Measurements from ENCODE around the gene MYO1C. TPM values are rescaled to one million over a fixed set of nuclear protein-coding genes. Genes with fewer than 3 reads are reported as not detected.
A peak's percentile ranks its signal among the peaks of the same experiment; 100 is the strongest.

The MYO1C gene
- total and polyA plus RNA-seq, 4 donors = 20.8 to 42.0 (median 30.8) TPM

DNA sequence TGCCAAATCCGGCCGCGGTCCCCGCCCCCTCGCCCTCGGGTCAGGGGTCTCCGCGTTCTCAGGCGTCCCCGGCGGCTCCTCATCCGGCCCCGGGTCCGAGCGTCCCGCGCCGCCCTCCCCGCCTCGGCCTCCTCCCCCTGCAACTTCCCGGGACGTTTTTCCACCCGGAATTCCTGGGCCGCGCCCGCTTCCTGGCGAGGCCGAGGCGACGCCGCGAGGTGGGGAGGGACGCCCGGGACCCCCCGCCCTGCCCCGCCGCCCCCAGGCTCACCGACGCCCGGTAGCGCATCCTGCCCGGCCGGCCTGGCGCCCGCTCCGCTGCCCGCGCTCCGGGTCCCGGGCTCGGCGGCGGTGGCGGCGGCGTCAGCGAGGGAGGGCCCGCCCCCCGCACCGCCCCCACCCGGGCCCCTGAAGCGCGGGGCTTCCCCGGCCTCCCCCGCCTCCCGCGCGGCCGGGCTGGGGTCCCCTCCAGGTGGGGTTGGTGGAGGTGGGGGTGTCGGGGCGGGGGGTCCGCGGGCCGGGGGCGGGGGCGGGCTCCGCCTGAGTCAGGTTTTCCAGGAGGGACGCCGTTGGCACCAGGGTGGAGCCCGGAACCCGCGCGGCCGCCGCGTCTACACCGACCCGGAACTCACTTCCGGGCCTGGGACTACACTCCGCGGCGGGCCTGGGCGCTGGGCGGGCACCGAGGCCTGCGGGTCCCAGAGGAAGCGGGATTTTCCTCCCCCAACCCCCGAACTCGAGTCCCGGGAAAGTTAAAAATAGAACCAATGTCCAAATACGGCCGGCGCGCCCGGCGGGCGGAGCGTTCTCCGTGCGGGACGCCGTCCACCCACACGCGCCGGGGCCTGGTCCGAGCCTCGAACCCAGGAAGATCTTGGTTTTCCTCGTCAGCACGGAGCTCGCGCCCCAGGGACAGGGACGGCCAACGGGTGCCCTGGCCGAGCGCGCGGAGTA, 6.8 kb downstream of the MYO1C start:
- H3K27me3 ChIP-seq (ENCODE audit: control insufficient read depth, insufficient read depth, low read length) = peaks cover 3% of the 10 kb centered on the region
- DNase-seq (ENCODE audit: low read depth in 4 of 6, low spot score in 6 of 6) = peak in 1 of 6 donors; percentile 55
- H3K27ac ChIP-seq (ENCODE audit: low read depth, low read length) = peak overlapping the region; percentile 76
- peak overlapping the region; percentile 40 for H3K4me3 ChIP-seq (ENCODE audit: low read depth, low read length)
- no peaks in the 10 kb centered on the region for H3K9me3 ChIP-seq (ENCODE audit: control insufficient read depth, insufficient read depth, low read length)
- whole genome bisulfite sequencing (ENCODE audit: insufficient coverage) = 1% methylated on average over 97 of the region's 127 CpGs
- peaks cover 50% of the 10 kb centered on the region for H3K4me1 ChIP-seq (ENCODE audit: control insufficient read depth, insufficient read depth, low read length)
- peaks cover 29% of the 10 kb centered on the region for H3K36me3 ChIP-seq (ENCODE audit: control insufficient read depth, insufficient read depth, low read length)

DNA sequence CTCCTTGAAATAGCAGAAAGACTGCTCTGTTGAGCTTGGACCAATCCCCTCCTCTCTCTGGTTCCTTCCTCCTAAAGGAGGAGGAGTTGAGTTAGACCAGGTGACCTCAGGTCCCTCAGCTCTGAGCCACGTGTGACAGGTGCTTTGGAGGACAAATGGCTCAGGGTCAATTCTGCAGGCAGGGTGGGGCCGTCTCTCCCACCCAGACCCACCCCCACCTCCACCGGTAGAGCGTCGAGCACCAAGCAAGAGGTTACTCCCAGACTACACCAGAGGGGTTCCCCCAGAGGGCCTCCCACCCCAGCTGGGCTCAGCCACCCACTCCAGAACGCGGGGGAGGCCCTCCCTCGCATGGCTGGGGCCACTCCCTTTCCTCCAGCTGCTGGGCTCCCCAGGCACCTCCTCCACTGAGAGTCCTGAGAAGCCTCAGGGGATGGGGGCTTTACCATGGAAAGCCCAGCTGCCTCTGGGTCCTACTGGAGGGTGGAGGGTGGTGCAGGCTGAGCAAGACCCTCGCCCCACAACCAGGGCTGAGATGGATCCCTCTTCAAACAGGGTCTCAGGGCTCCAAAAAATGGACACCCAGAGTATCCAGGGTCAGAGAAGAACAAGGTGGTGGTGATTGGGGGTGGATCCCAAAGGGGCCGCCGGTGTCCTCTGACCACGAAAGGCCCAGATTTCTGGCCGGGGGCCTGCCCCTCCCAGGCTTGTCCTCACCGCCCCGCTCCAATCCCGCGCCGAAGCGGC, 7.6 kb downstream of the MYO1C start:
- no peaks in the 10 kb centered on the region for H3K9me3 ChIP-seq (ENCODE audit: control insufficient read depth, insufficient read depth, low read length)
- peaks cover 43% of the 10 kb centered on the region for H3K4me1 ChIP-seq (ENCODE audit: control insufficient read depth, insufficient read depth, low read length)
- H3K36me3 ChIP-seq (ENCODE audit: control insufficient read depth, insufficient read depth, low read length) = peaks cover 34% of the 10 kb centered on the region
- H3K4me3 ChIP-seq (ENCODE audit: low read depth, low read length) = peak overlapping the region; percentile 36
- peak in 1 of 6 donors; percentile 44 for DNase-seq (ENCODE audit: low read depth in 4 of 6, low spot score in 6 of 6)
- peak overlapping the region; percentile 76 for H3K27ac ChIP-seq (ENCODE audit: low read depth, low read length)
- 8% methylated on average over 14 of the region's 19 CpGs for WGBS (ENCODE audit: insufficient coverage)
- H3K27me3 ChIP-seq (ENCODE audit: control insufficient read depth, insufficient read depth, low read length) = peaks cover 3% of the 10 kb centered on the region

DNA sequence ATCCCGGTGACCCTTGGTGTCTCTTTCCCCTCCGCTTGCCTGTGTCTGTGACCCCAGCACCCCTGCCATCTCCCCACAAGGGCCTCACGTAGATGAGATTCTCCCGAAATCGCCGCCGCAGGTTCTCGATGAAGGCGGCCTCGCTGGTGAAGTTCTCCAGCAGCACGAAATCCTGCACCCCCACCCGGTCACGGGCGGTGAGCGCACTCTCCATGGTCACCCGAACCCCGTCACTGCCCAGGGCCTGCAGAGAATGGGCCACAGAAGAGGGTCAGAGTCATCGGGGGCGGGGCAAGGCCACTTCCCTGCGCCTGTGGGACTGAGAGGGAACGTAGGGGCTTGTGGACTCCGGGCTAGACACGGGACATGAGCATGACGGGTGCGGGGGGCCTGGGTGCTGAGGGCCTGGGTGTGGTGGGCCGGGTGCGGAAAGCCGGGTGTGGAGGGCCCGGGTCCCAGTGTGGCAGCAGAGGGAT, 8.4 kb downstream of the MYO1C start:
- Histone ChIP-seq H3K4me1 (ENCODE audit: control insufficient read depth, insufficient read depth, low read length) (peaks cover 39% of the 10 kb centered on the region), H3K27me3 (ENCODE audit: control insufficient read depth, insufficient read depth, low read length) (peaks cover 3% of the 10 kb centered on the region), H3K27ac (ENCODE audit: low read depth, low read length) (no peak overlapping the region), H3K36me3 (ENCODE audit: control insufficient read depth, insufficient read depth, low read length) (peaks cover 40% of the 10 kb centered on the region), H3K4me3 (ENCODE audit: low read depth, low read length) (no peak overlapping the region), H3K9me3 (ENCODE audit: control insufficient read depth, insufficient read depth, low read length) (no peaks in the 10 kb centered on the region)
- no peak for DNase-seq (ENCODE audit: low read depth in 4 of 6, low spot score in 6 of 6)
- 95% methylated on average over 27 of the region's 29 CpGs for WGBS (ENCODE audit: insufficient coverage)

DNA sequence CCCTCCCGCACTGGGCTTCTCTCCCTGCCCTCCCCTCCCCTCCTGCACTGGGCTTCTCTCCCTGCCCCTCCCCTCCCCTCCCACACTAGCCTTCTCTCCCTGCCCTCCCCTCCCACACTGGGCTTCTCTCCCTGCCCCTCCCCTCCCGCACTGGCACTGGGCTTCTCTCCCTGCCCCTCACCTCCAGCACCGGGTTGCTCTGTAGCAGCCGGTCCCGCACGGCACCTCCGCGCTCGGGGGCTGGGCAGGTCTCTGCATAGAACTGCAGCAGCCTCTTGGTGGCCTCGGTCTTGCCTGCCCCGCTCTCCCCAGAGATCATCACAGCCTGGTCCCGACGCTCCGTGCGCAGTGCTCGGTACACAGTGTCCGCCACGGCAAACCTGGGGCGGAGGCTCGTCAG, 9.8 kb downstream of the MYO1C start:
- Histone ChIP-seq H3K4me3 (ENCODE audit: low read depth, low read length) (no peak overlapping the region), H3K4me1 (ENCODE audit: control insufficient read depth, insufficient read depth, low read length) (peaks cover 28% of the 10 kb centered on the region), H3K27me3 (ENCODE audit: control insufficient read depth, insufficient read depth, low read length) (peaks cover 3% of the 10 kb centered on the region), H3K36me3 (ENCODE audit: control insufficient read depth, insufficient read depth, low read length) (peaks cover 54% of the 10 kb centered on the region), H3K9me3 (ENCODE audit: control insufficient read depth, insufficient read depth, low read length) (no peaks in the 10 kb centered on the region), H3K27ac (ENCODE audit: low read depth, low read length) (no peak overlapping the region)
- DNase-seq (ENCODE audit: low read depth in 4 of 6, low spot score in 6 of 6) = no peak
- WGBS (ENCODE audit: insufficient coverage) = 74% methylated on average over 11 of the region's 20 CpGs

DNA sequence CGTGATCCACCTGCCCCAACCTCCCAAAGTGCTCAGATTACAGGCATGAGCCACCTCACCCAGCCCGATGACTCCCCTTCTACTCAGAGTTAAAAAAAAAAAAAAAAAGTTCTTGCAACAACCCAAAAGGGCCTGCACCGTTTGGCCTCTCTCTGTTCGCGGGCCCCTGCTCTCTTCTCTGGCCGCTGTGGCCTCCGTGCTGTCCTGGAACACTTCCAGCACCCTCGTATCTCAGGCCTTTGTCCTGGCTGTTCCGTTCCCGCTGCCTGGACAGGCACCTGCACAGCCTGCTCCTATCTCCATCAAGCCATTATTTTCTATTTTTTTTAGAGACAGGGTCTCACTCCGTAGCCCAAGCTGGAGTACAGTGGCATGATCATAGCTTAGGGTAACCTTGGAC, 10.8 kb downstream of the MYO1C start:
- no peak overlapping the region for H3K27ac ChIP-seq (ENCODE audit: low read depth, low read length)
- peaks cover 19% of the 10 kb centered on the region for H3K4me1 ChIP-seq (ENCODE audit: control insufficient read depth, insufficient read depth, low read length)
- peaks cover 3% of the 10 kb centered on the region for H3K27me3 ChIP-seq (ENCODE audit: control insufficient read depth, insufficient read depth, low read length)
- WGBS (ENCODE audit: insufficient coverage) = 62% methylated on average over 11 of the region's 11 CpGs
- peaks cover 63% of the 10 kb centered on the region for H3K36me3 ChIP-seq (ENCODE audit: control insufficient read depth, insufficient read depth, low read length)
- no peak for DNase-seq (ENCODE audit: low read depth in 4 of 6, low spot score in 6 of 6)
- no peak overlapping the region for H3K4me3 ChIP-seq (ENCODE audit: low read depth, low read length)
- H3K9me3 ChIP-seq (ENCODE audit: control insufficient read depth, insufficient read depth, low read length) = no peaks in the 10 kb centered on the region

DNA sequence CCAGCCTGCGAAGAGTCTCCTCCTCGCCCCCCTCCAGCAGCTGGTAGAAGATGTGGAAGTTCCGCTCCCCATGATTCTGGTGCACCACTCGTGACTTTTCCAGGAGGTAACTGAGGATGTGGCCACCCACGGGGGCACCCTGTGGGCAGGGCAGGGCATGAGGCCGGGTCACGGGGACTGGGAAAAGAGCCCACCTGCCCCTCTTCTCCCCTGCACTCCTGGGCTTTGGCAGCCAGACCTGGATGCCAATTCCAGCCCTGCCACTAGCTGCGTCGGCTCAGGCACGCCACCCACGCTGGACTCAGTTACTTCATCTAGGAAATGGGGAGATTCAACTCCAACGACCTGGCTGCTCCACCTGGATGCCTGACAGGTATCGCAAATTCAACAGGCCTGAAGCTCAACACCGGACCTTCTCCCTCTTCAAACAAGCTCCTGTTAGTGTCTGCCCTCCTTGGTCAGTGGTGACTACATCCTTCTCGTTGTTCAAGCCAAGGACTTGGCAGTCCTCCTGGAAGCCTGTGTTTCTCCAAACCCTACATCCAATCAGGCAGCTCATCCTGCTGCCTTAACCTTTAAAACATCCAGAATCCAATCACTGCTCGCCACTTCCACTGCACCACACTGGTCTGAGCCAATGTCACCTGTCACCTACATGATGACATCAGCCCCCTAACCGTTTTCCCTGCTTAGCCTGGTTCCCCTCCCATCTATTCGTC, 11.6 kb downstream of the MYO1C start:
- no peak overlapping the region for H3K4me3 ChIP-seq (ENCODE audit: low read depth, low read length)
- H3K27ac ChIP-seq (ENCODE audit: low read depth, low read length) = no peak overlapping the region
- DNase-seq (ENCODE audit: low read depth in 4 of 6, low spot score in 6 of 6) = no peak
- peaks cover 10% of the 10 kb centered on the region for H3K4me1 ChIP-seq (ENCODE audit: control insufficient read depth, insufficient read depth, low read length)
- WGBS (ENCODE audit: insufficient coverage) = 88% methylated on average over 16 of the region's 18 CpGs
- H3K9me3 ChIP-seq (ENCODE audit: control insufficient read depth, insufficient read depth, low read length) = no peaks in the 10 kb centered on the region
- H3K36me3 ChIP-seq (ENCODE audit: control insufficient read depth, insufficient read depth, low read length) = peaks cover 71% of the 10 kb centered on the region
- no peaks in the 10 kb centered on the region for H3K27me3 ChIP-seq (ENCODE audit: control insufficient read depth, insufficient read depth, low read length)

DNA sequence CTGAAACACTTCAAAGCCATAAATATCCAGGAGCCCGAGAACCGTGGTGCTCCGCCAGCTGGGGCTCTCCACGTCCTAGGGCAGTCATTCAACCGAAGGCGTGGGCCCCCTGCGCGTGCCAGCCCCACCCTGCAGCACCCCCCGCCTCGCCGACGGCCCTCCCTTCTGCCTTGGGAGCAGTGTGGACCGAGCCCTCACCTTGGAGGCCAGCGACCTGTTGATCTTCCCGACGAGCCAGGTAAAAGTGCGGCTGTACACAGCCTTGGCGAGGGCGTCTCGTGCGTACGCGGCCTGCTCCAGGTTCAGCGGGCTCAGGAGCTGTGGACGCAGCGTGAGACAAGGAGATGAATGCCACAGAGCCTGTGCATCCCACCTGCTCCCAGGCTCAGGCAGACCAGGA, 14.1 kb downstream of the MYO1C start:
- DNase-seq (ENCODE audit: low read depth in 4 of 6, low spot score in 6 of 6) = no peak
- Histone ChIP-seq H3K9me3 (ENCODE audit: control insufficient read depth, insufficient read depth, low read length) (no peaks in the 10 kb centered on the region), H3K27me3 (ENCODE audit: control insufficient read depth, insufficient read depth, low read length) (no peaks in the 10 kb centered on the region), H3K4me3 (ENCODE audit: low read depth, low read length) (no peak overlapping the region), H3K36me3 (ENCODE audit: control insufficient read depth, insufficient read depth, low read length) (peaks cover 84% of the 10 kb centered on the region), H3K4me1 (ENCODE audit: control insufficient read depth, insufficient read depth, low read length) (peaks cover 7% of the 10 kb centered on the region), H3K27ac (ENCODE audit: low read depth, low read length) (no peak overlapping the region)
- 86% methylated on average over 24 of the region's 26 CpGs for WGBS (ENCODE audit: insufficient coverage)

DNA sequence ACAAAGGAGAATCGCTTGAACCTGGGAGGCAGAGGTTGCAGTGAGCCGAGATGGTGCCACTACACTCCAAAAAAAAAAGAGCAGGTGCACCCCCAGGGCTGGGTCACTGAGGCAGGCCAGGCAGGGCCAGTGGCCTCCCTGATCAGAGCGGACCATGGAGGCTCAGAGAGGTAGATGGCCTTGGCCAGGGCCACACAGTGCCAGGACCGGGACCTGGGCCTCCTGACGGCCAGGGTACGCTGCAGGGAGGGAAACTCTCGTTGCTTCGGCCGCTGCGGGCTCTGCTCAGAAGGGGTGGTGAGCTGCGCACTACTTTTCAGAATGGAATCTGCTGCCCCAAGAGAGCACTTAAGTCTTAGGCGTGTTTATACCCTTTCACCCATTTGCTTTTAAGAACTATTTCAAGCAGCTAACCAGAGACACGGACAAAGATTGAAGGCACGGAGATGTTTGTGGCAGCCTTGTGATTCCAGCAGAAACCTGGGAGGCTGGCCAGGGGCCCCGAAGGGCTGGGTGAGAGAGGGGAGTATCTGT, 17.1 kb downstream of the MYO1C start:
- H3K27ac ChIP-seq (ENCODE audit: low read depth, low read length) = no peak overlapping the region

More for the DNA sequence above, 17.1 kb downstream of the MYO1C start:
- Histone ChIP-seq H3K4me3 (ENCODE audit: low read depth, low read length) (no peak overlapping the region), H3K36me3 (ENCODE audit: control insufficient read depth, insufficient read depth, low read length) (peaks cover 86% of the 10 kb centered on the region), H3K9me3 (ENCODE audit: control insufficient read depth, insufficient read depth, low read length) (no peaks in the 10 kb centered on the region), H3K4me1 (ENCODE audit: control insufficient read depth, insufficient read depth, low read length) (peaks cover 8% of the 10 kb centered on the region), H3K27me3 (ENCODE audit: control insufficient read depth, insufficient read depth, low read length) (no peaks in the 10 kb centered on the region)
- 87% methylated on average over 15 of the region's 15 CpGs for WGBS (ENCODE audit: insufficient coverage)
- no peak for DNase-seq (ENCODE audit: low read depth in 4 of 6, low spot score in 6 of 6)

Data from spinal cord (tissue), 10 donors.